IPS-18c (cell line): ENCODE measurements around the gene SOX18.
A peak's percentile ranks its signal among the peaks of the same experiment; 100 is the strongest.
"Not testable (repeated sequence)": the region's sequence is repeated elsewhere in the genome, so short reads cannot be mapped to it uniquely, and the experiment has no call there.

Source experiments
- H3K4me3 ChIP-seq: 2 replicates; pipeline ENCODE4 v1.7.0; 2013; ENCODE audit warnings: low read depth, mild to moderate bottlenecking, low read length, moderate library complexity; ENCODE audit not compliant: insufficient read depth
- H3K9me3 ChIP-seq: one replicate; pipeline ENCODE4 v1.6.1; 2013; ENCODE audit warnings: mild to moderate bottlenecking, low read length, moderate library complexity; ENCODE audit not compliant: control insufficient read depth, insufficient read depth

The SOX18 gene

DNA sequence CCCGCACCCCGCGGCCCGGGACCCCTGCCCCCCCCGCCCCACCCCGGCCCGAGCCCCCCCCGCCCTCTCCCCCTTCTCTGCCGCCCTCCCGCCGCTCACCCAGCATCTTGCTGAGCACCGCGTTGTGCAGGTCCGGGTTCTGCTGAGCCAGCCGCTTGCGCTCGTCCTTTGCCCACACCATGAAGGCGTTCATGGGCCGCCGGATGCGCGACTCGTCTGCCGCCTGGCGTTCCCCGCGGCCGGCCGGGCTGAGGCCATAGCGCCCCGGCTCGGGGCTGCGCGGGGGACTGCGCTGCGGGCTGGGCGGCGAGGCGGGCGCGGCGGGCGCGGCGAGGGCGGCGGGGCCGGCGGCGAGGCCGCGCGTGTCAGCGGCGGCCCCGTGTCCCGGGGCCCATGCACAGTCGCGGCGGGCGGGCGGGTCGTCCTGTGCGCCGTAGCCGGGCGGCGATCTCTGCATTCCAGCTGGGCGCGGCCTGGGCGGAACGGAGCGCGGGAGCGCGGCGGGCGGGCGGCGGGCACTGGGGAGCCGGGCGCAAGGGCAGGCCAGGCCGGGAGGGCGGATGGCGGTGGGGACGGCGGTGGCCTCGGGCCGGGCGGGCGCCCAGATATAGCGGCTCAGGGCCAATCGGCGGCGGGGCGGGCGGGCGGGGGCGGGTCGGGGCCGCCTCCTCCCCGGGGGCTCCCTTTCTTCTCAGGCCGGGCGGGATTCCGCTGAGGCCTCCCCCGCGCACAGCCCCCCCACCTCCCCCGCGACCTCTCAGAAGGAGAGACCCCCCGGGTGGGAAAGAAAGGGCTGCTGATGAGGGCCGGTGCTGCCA, at the start of gene SOX18:
Gene SOX18, minus strand, starts transcription at position 580 of the 818 bp plus-strand sequence. Its CDS starts 123 bp downstream, at position 457.
- Histone ChIP-seq H3K9me3 (peaks cover 2% of the 10 kb centered on the region), H3K4me3 (peak within 1 kb of the TSS; percentile 38)

DNA sequence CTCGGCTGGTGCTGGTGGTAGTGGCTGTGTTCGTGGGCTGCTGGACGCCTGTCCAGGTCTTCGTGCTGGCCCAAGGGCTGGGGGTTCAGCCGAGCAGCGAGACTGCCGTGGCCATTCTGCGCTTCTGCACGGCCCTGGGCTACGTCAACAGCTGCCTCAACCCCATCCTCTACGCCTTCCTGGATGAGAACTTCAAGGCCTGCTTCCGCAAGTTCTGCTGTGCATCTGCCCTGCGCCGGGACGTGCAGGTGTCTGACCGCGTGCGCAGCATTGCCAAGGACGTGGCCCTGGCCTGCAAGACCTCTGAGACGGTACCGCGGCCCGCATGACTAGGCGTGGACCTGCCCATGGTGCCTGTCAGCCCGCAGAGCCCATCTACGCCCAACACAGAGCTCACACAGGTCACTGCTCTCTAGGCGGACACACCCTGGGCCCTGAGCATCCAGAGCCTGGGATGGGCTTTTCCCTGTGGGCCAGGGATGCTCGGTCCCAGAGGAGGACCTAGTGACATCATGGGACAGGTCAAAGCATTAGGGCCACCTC, 49.1 kb upstream of the SOX18 start:
- H3K9me3 ChIP-seq = no peaks in the 10 kb centered on the region

GRCh38 chr20:64096535-64096934, 47.1 kb upstream of the SOX18 start:
- Histone ChIP-seq H3K4me3 (no peak overlapping the region), H3K9me3 (no peaks in the 10 kb centered on the region)

More for the DNA sequence above, 49.1 kb upstream of the SOX18 start:
- no peak overlapping the region for H3K4me3 ChIP-seq

DNA sequence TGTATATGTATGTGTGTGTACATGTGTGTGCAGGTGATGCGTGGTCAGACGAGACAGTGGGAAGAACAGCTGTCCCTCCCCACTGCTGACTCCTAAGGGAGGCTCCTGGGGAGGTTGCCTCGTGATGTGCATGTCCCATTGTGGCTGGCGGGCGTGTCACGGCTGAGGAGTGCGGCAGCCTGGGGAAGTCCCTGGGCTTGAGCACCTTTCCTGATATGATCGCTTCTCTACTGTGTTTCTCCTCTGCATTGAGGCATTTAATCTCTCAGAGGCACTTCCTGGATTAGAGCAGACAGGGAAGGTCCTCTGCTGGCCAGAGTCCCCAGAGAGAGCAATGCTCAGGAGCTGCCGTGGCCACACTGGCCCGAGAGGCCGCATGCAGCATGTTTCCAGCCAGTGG, 46.5 kb upstream of the SOX18 start:
- Histone ChIP-seq H3K9me3 (no peaks in the 10 kb centered on the region), H3K4me3 (no peak overlapping the region)

DNA sequence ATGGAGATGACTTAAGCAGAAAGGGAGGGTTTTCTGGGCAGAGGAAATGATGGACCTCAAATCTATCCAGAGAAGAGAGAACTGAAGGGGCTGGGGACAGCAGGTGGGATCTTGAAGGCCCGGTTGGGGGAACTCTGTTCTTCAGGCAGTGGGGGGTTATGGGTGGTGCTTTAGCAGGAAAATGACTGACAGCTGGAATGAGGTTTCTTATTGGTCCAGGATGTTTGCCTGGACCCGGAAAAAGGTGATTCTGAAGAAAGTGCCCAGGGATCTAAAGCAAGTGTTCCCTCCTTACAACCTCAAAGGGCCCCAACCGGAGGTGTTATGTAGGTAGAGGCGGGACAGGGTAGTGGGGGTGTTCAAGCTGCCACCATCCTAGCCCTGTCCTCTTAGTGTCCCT, 46.0 kb upstream of the SOX18 start:
- no peak overlapping the region for H3K4me3 ChIP-seq
- H3K9me3 ChIP-seq = no peaks in the 10 kb centered on the region

GRCh38 chr20:64093013-64093503, 43.6 kb upstream of the SOX18 start:
- H3K9me3 ChIP-seq = no peaks in the 10 kb centered on the region
- no peak overlapping the region for H3K4me3 ChIP-seq

GRCh38 chr20:64092258-64093012, 43.0 kb upstream of the SOX18 start:
- no peak overlapping the region for H3K4me3 ChIP-seq
- H3K9me3 ChIP-seq = peaks cover 1% of the 10 kb centered on the region

GRCh38 chr20:64091770-64092169, 42.3 kb upstream of the SOX18 start:
- Histone ChIP-seq H3K9me3 (peaks cover 2% of the 10 kb centered on the region), H3K4me3 (no peak overlapping the region)

DNA sequence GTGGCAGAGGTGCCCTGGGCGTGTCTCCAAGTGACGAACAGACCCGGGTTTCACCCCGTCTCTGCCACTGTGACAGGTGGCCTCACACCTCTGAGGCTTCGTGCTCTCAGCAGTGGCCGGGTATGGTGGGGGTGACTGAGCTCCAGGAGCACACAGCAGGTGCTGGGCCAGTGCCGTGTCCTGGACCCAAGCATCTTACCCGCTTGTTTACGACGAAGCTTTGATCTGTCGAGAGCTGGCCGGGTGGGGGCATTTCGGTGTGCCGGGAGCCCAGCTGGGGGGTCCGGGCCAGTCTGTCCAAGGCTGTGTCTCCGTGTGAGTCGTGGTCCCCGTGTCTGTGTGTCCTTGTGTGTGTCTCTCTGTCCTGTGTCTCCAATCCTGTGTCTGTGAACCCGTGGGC, 41.9 kb upstream of the SOX18 start:
- H3K4me3 ChIP-seq = no peak overlapping the region
- peaks cover 2% of the 10 kb centered on the region for H3K9me3 ChIP-seq

- H3K9me3 ChIP-seq = peaks cover 2% of the 10 kb centered on the region
Observed at GRCh38 chr20:64090165-64090564, 40.7 kb upstream of the SOX18 start.

GRCh38 chr20:64088586-64088985, 39.1 kb upstream of the SOX18 start:
- H3K4me3 ChIP-seq, H3K9me3 ChIP-seq: not testable (repeated sequence)

More at GRCh38 chr20:64090165-64090564, 40.7 kb upstream of the SOX18 start:
- no peak overlapping the region for H3K4me3 ChIP-seq

- not testable (repeated sequence) for H3K9me3 ChIP-seq, H3K4me3 ChIP-seq
Observed at GRCh38 chr20:64087226-64087825, 37.9 kb upstream of the SOX18 start.

- H3K9me3 ChIP-seq = peaks cover 2% of the 10 kb centered on the region
Observed at GRCh38 chr20:64086801-64087200, 37.4 kb upstream of the SOX18 start.

GRCh38 chr20:64084685-64085152, 35.3 kb upstream of the SOX18 start:
- Histone ChIP-seq H3K4me3 (peak overlapping the region; percentile 36; the same call in 1 of the 2 replicates), H3K9me3 (peaks cover 2% of the 10 kb centered on the region)

More at GRCh38 chr20:64086801-64087200, 37.4 kb upstream of the SOX18 start:
- H3K4me3 ChIP-seq = no peak overlapping the region

DNA sequence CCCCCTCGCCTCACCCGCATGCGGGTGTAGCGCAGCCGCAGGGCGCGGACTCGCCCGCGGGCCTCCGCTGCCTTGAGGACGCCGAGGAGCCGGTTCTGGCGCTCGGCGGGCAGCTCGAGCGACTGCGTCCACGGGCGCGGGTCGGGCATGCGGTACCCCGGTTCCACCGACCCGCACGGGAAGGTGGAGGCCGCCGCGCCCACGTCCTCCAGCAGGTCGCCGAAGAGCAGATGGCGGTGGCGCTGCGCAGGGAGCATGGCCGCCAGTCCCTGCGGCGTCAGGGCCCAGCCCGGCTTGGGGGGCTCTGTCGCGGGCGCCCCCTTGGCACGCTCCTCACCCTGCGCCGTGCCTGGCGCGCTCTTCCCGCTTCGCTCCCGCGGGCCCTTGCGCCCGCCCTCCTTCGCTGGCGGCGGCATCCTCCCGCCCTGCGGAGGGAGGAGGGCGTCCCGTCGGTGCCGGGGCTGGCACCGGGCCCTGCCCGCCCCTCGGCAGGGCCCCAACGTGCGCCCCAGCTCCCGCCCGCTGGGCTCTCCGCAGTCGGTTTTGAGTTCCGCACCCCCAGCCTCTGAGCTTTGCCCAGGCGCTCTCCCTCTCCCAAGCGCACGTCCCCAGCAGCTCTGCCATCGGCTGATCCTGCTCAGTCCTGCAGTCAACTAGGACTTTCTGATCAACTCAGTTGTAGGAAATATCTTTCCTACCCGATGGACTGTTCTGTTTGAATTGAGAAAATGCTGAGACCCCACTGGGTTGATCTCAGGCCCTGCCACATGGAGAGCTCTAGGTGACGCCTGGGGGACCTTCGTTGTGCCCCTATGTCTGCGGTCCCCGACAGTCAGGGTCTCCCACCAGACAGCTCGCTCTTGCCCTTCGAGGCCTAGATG, 34.6 kb upstream of the SOX18 start, which contains the start of gene LKAAEAR1:
Gene LKAAEAR1, minus strand, starts transcription at position 595 of the 881 bp plus-strand sequence. Its CDS starts 179 bp downstream, at position 416.
- Histone ChIP-seq H3K4me3 (peak within 1 kb of the TSS; percentile 56), H3K9me3 (peaks cover 2% of the 10 kb centered on the region)

DNA sequence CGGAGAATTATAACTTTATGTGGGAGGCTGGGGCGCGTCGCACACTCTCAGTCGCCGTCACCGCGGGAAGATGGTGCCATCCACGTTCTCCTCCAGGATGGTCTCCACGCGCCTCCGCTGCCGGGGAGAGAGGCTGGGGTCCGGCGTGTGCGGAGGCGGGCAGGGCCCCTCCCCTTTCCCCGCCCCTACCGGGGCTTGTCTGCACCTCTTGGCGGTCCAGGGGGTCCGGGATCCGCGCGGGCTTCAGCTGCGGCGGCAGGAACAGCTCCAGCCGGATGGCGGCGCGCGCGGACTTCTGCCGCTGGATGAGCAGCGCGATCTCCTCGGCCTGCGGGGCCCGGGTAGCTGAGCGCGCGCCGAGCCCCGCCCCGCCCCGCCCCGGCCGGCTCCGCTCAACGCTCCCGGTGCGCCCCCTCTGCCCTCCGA, 34.0 kb upstream of the SOX18 start:
- H3K4me3 ChIP-seq = peak overlapping the region; percentile 56
- peaks cover 2% of the 10 kb centered on the region for H3K9me3 ChIP-seq
